GM23338 (cell line): ENCODE results near the gene UST. TPM values are rescaled to one million over a fixed set of nuclear protein-coding genes. Genes with fewer than 3 reads are reported as not detected.

ENCODE experiments used
- ATAC-seq: fragments of 200-7000 bp; cut with Tn5 transposase; 3 replicates; pipeline ENCODE4 v1.9.1; 2020
- DNase-seq: peaks from one replicate; pipeline ENCODE4 v3.0.0-alpha.2; 2015; ENCODE audit warnings: low spot score
- H2AFZ ChIP-seq: fragments of 200-600 bp; sonication (generic); 2 replicates; pipeline ENCODE4 v1.8.0; 2016; ENCODE audit warnings: antibody characterized with exemption, mild to moderate bottlenecking, moderate library complexity
- H3F3A ChIP-seq: fragments of 200-600 bp; sonication (generic); replicated peaks from 2 replicates; pipeline ENCODE4 v1.8.0; 2017; ENCODE audit warnings: antibody characterized with exemption, mixed run types, low read depth
- H3K27ac ChIP-seq: fragments of 200-600 bp; sonication (generic); 2 replicates; pipeline ENCODE4 v1.6.1; 2016; ENCODE audit warnings: low read depth
- H3K27me3 ChIP-seq: fragments of 200-600 bp; sonication (generic); 2 replicates; pipeline ENCODE4 v1.8.0; 2016; ENCODE audit warnings: mild to moderate bottlenecking, mixed run types, moderate library complexity; ENCODE audit not compliant: insufficient read depth
- H3K36me3 ChIP-seq: fragments of 200-600 bp; sonication (generic); 2 replicates; pipeline ENCODE4 v1.8.0; 2016; ENCODE audit warnings: mild to moderate bottlenecking; ENCODE audit not compliant: insufficient read depth
- H3K4me1 ChIP-seq: fragments of 200-600 bp; sonication (generic); 2 replicates; pipeline ENCODE4 v1.8.0; 2016; ENCODE audit warnings: mild to moderate bottlenecking, moderate library complexity; ENCODE audit not compliant: insufficient read depth
- H3K4me2 ChIP-seq: fragments of 200-600 bp; sonication (generic); 2 replicates; pipeline ENCODE4 v1.7.1; 2017; ENCODE audit warnings: mixed run types
- H3K4me3 ChIP-seq: fragments of 200-600 bp; sonication (generic); 2 replicates; pipeline ENCODE4 v1.6.1; 2016; ENCODE audit warnings: mixed run types
- H3K79me2 ChIP-seq: fragments of 200-600 bp; sonication (generic); replicated peaks from 2 replicates; pipeline ENCODE4 v1.8.0; 2017; ENCODE audit warnings: mild to moderate bottlenecking; ENCODE audit not compliant: insufficient read depth
- H3K9me2 ChIP-seq: fragments of 200-600 bp; sonication (generic); 2 replicates; pipeline ENCODE4 v1.8.0; 2017; ENCODE audit not compliant: insufficient read depth
- H4K20me1 ChIP-seq: fragments of 200-600 bp; sonication (generic); replicated peaks from 2 replicates; pipeline ENCODE4 v1.8.0; 2017; ENCODE audit warnings: mild to moderate bottlenecking; ENCODE audit not compliant: insufficient read depth
- H3K27ac Mint-ChIP-seq: 2 replicates; pipeline ENCODE4 v1.8.0; 2020; ENCODE audit warnings: inconsistent platforms, mild to moderate bottlenecking, moderate library complexity, mixed read lengths
- H3K27me3 Mint-ChIP-seq: 3 replicates; pipeline ENCODE4 v1.8.0; 2022; ENCODE audit warnings: low read depth, mild to moderate bottlenecking, moderate library complexity, mixed read lengths, inconsistent platforms; ENCODE audit not compliant: insufficient read depth, poor library complexity
- H3K36me3 Mint-ChIP-seq: 3 replicates; pipeline ENCODE4 v1.8.0; 2021; ENCODE audit warnings: low read depth, mild to moderate bottlenecking, inconsistent platforms, moderate library complexity, mixed read lengths
- H3K4me1 Mint-ChIP-seq: 3 replicates; pipeline ENCODE4 v1.8.0; 2020; ENCODE audit warnings: mild to moderate bottlenecking, inconsistent platforms, mixed read lengths
- H3K4me3 Mint-ChIP-seq: 3 replicates; pipeline ENCODE4 v1.8.0; 2021; ENCODE audit warnings: moderate library complexity, mild to moderate bottlenecking, inconsistent platforms, mixed read lengths
- H3K9me3 Mint-ChIP-seq: 3 replicates; pipeline ENCODE4 v1.8.0; 2020; ENCODE audit warnings: moderate library complexity, mild to moderate bottlenecking, inconsistent platforms, mixed read lengths
- CREB1 ChIP-seq: fragments of 250-450 bp; sonication (Bioruptor Pico); IDR thresholded peaks from 2 replicates; pipeline ENCODE4 v1.5.0; 2020; ENCODE audit warnings: low read depth, mild to moderate bottlenecking, moderate library complexity
- EZH2 ChIP-seq: fragments of 200-600 bp; sonication (generic); IDR thresholded peaks from one replicate; pipeline ENCODE4 v1.8.0; 2017; ENCODE audit warnings: antibody characterized with exemption, mild to moderate bottlenecking, low read depth; ENCODE audit not compliant: unreplicated experiment
- EZH2phosphoT487 ChIP-seq: fragments of 200-600 bp; sonication (generic); IDR thresholded peaks from one replicate; pipeline ENCODE4 v1.8.1; 2018; ENCODE audit warnings: antibody characterized with exemption; ENCODE audit not compliant: unreplicated experiment
- JUNB ChIP-seq: IDR thresholded peaks from one replicate; pipeline ENCODE4 v1.6.1; 2016; ENCODE audit warnings: antibody characterized with exemption; ENCODE audit not compliant: unreplicated experiment
- POLR2AphosphoS5 ChIP-seq: IDR thresholded peaks from 2 replicates; pipeline ENCODE4 v1.6.1; 2016; ENCODE audit warnings: antibody characterized with exemption, low read depth
- ZNF331 ChIP-seq: fragments of 250-450 bp; sonication (Bioruptor Pico); IDR thresholded peaks from 2 replicates; pipeline ENCODE4 v1.5.0; 2020; ENCODE audit warnings: low read depth, mild to moderate bottlenecking, moderate library complexity
- polyA plus RNA-seq: library from polyadenylated mRNA; unstranded; fragments of >200 nt; fragmentation: Nextera tagmentation; extraction: Ambion mirVana; gene quantifications from 2 replicates; pipeline ENCODE4 v1.2.1, GENCODE V29; 2016
- total RNA-seq: library from RNA; depleted of rRNA; stranded (reverse); fragments of >200 nt; shearing (Covaris generic); gene quantifications from 2 replicates; pipeline ENCODE4 v1.2.3, GENCODE V29; 2014
- TF ChIP-seq, protein P1 (sequence below): IDR thresholded peaks from one replicate; pipeline ENCODE4 v1.6.1; 2018; ENCODE audit warnings: antibody characterized with exemption; ENCODE audit not compliant: unreplicated experiment
- TF ChIP-seq, protein P2 (sequence below), 2 experiments: fragments of 200-600 bp in 1 of 2; sonication (generic) in 1 of 2; conservative IDR thresholded peaks; 2 replicates each; pipeline versions ENCODE4 v1.5.1 to v1.6.1; 2016 to 2017; ENCODE audit warnings: antibody characterized with exemption in 2 of 2, low read depth in 2 of 2, mild to moderate bottlenecking in 2 of 2, moderate library complexity in 1 of 2

Gene UST
- total and polyA plus RNA-seq, 2 experiments from 2014 or later = 12.6 to 33.0 TPM

DNA sequence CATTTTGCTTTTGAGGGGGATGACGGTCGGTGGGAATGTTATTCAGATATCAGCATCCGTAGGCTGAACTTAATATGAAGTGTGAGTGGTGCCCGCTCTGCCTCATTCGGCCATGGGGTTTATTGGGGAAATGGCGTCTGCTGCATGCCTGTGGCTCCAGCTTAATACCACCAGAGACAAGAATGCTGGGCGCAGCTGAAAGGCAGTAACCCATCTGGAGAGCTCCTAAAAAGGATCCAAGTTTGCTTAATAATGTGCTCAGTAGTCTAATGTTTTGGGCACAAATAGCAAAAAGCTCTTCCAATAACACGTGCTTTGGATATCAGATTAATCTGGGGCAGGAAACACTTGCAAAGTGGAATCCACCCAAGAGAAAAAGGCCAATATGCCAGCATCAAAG lies 297.7 kb downstream of the UST start (continued):
- TF ChIP-seq, protein P1, sequence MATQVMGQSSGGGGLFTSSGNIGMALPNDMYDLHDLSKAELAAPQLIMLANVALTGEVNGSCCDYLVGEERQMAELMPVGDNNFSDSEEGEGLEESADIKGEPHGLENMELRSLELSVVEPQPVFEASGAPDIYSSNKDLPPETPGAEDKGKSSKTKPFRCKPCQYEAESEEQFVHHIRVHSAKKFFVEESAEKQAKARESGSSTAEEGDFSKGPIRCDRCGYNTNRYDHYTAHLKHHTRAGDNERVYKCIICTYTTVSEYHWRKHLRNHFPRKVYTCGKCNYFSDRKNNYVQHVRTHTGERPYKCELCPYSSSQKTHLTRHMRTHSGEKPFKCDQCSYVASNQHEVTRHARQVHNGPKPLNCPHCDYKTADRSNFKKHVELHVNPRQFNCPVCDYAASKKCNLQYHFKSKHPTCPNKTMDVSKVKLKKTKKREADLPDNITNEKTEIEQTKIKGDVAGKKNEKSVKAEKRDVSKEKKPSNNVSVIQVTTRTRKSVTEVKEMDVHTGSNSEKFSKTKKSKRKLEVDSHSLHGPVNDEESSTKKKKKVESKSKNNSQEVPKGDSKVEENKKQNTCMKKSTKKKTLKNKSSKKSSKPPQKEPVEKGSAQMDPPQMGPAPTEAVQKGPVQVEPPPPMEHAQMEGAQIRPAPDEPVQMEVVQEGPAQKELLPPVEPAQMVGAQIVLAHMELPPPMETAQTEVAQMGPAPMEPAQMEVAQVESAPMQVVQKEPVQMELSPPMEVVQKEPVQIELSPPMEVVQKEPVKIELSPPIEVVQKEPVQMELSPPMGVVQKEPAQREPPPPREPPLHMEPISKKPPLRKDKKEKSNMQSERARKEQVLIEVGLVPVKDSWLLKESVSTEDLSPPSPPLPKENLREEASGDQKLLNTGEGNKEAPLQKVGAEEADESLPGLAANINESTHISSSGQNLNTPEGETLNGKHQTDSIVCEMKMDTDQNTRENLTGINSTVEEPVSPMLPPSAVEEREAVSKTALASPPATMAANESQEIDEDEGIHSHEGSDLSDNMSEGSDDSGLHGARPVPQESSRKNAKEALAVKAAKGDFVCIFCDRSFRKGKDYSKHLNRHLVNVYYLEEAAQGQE = no peak
- TF ChIP-seq JUNB = no peak
- no peak for TF ChIP-seq EZH2
- no peak for TF ChIP-seq EZH2phosphoT487
- no peak for TF ChIP-seq CREB1 (CRISPR knock-in tag)
- TF ChIP-seq ZNF331 (CRISPR knock-in tag) = no peak
- TF ChIP-seq POLR2AphosphoS5 = no peak

DNA sequence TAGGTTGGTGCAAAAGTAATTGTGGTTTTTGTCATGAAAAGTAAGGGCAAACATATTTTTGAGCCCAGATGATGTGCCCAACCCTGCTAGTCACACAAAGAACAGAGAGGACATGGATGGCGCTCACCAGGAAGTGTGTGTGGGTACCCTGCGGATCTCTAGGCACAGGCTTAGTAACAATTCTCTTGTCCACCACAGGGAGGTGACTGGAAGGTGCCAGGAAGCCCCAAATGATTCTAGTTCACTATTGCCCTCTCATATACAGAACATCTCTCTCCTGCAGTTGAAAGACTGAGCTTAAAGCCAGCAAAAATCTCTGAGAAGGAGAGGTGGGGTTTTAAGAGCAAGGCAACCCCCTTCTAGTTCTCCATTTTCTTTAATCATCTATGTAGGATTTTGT lies 298.6 kb downstream of the UST start:
- Mint-ChIP-seq H3K36me3 (peaks cover 21% of the 10 kb centered on the region), H3K4me3 (no peak overlapping the region), H3K27ac (no peak overlapping the region), H3K9me3 (no peaks in the 10 kb centered on the region), H3K4me1 (peaks cover 31% of the 10 kb centered on the region), H3K27me3 (peaks cover 2% of the 10 kb centered on the region)
- H3K9me2 ChIP-seq = peaks cover 6% of the 10 kb centered on the region; the same call in 1 of the 2 replicates
- DNase-seq = peak; percentile 43
- peaks cover 24% of the 10 kb centered on the region for H3K4me1 ChIP-seq
- no peak overlapping the region for H2AFZ ChIP-seq
- no peaks in the 10 kb centered on the region for H4K20me1 ChIP-seq
- no peak overlapping the region for H3K27ac ChIP-seq
- ATAC-seq = peak; percentile 81
- H3F3A ChIP-seq = no peaks in the 10 kb centered on the region
- H3K79me2 ChIP-seq = no peaks in the 10 kb centered on the region
- TF ChIP-seq, protein P1 = no peak
- TF ChIP-seq, protein P2, sequence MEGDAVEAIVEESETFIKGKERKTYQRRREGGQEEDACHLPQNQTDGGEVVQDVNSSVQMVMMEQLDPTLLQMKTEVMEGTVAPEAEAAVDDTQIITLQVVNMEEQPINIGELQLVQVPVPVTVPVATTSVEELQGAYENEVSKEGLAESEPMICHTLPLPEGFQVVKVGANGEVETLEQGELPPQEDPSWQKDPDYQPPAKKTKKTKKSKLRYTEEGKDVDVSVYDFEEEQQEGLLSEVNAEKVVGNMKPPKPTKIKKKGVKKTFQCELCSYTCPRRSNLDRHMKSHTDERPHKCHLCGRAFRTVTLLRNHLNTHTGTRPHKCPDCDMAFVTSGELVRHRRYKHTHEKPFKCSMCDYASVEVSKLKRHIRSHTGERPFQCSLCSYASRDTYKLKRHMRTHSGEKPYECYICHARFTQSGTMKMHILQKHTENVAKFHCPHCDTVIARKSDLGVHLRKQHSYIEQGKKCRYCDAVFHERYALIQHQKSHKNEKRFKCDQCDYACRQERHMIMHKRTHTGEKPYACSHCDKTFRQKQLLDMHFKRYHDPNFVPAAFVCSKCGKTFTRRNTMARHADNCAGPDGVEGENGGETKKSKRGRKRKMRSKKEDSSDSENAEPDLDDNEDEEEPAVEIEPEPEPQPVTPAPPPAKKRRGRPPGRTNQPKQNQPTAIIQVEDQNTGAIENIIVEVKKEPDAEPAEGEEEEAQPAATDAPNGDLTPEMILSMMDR (conservative IDR thresholded peaks at IDR 0.05; ENCODE audit: low read depth in 2 of 2) = peak in 1 of 2 experiments; percentile 22; a peak in 2 of 4 replicates
- TF ChIP-seq CREB1 (CRISPR knock-in tag) (no peak), EZH2 (no peak)
- H3K4me2 ChIP-seq = no peak overlapping the region
- no peaks in the 10 kb centered on the region for H3K36me3 ChIP-seq
- H3K4me3 ChIP-seq = no peak overlapping the region
- no peaks in the 10 kb centered on the region for H3K27me3 ChIP-seq
